ENCODE measurements around the gene CAMKK1.

CAMKK1 gene

GRCh38 chr17:3896108-3896967, 3.5 kb upstream of the CAMKK1 start:
- no peak for DNase-seq (ENCODE audit: low read depth in 2 of 2)

DNA sequence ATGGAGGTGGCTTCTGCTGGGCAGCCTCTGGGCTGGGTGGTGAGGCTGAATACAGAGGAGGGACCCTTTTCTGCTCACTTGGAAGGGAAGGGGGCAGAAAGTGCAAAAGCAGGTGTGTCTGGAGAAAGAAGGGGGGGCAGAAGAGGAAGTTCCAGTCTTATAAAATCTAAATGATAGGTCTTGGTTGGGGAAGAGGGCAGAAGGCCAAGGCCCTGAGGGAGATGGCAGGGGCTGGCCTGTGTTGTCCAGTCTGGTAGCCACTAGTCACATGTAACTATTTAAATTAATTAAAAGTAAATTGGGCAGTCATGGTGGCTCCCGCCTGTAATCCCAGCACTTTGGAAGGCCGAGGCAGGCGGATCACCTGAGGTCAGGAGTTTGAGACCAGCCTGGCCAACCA, 2.5 kb upstream of the CAMKK1 start:
- no peak for DNase-seq (ENCODE audit: low read depth in 2 of 2)

GRCh38 chr17:3894911-3895343, 2.1 kb upstream of the CAMKK1 start:
- no peak for DNase-seq (ENCODE audit: low read depth in 2 of 2)

DNA sequence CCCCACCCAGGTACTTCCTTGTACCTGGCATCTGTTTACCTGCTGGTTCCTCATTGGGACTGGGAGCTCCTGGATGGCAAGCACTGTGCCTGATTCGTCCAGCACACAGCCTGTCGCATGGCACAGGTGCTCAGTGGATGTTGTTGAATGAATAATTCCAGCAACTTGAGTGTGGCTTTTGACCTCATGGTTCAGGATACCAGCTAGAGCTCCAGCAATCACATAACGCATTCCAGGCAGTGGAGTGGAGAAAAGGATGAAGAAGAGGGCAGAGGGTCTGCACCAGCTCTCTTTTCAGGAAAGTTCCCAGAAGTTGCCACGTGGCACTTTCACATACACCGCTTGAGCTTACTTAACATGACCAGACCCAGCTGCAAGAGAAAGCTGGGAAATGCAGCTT, 1.3 kb upstream of the CAMKK1 start:
- no peak for DNase-seq (ENCODE audit: low read depth in 2 of 2)

- no peak for DNase-seq (ENCODE audit: low read depth in 2 of 2)
Observed at GRCh38 chr17:3893720-3894116, 865 bp upstream of the CAMKK1 start.

- DNase-seq (ENCODE audit: low read depth in 2 of 2), result peak; percentile 31 to 47
Observed at GRCh38 chr17:3892095-3892998, 506 bp downstream of the CAMKK1 start.

DNA sequence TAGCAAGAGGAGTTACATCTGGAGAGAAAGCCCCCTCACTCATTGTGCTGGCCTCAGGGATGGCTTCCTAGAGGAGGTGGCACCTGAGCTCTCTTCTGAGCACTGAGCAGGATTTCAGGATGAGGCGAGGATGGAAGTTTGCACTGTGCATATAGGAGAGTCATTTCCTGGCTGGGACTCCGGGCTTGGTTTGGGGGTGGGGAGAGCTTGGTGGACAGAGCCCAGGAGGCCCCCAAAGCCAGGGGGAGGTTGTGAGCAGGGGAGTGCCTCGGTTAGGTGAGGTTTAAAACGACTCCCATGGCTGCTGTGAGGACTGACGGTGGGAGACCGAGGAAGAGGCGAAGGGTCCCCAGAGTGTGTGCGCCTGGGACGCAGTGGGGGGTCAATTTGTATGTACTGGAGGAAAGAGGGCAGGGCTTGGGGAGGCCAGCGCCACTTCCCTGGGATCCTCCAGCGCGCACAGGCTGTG, 1.2 kb downstream of the CAMKK1 start:
- DNase-seq (ENCODE audit: low read depth in 2 of 2), result no peak

- no peak for DNase-seq (ENCODE audit: low read depth in 2 of 2)
Observed at GRCh38 chr17:3890878-3891219, 2.0 kb downstream of the CAMKK1 start.

GRCh38 chr17:3890082-3890877, 2.6 kb downstream of the CAMKK1 start:
- DNase-seq (ENCODE audit: low read depth in 2 of 2), result no peak

GRCh38 chr17:3889325-3890012, 3.4 kb downstream of the CAMKK1 start:
- no peak for DNase-seq (ENCODE audit: low read depth in 2 of 2)

DNA sequence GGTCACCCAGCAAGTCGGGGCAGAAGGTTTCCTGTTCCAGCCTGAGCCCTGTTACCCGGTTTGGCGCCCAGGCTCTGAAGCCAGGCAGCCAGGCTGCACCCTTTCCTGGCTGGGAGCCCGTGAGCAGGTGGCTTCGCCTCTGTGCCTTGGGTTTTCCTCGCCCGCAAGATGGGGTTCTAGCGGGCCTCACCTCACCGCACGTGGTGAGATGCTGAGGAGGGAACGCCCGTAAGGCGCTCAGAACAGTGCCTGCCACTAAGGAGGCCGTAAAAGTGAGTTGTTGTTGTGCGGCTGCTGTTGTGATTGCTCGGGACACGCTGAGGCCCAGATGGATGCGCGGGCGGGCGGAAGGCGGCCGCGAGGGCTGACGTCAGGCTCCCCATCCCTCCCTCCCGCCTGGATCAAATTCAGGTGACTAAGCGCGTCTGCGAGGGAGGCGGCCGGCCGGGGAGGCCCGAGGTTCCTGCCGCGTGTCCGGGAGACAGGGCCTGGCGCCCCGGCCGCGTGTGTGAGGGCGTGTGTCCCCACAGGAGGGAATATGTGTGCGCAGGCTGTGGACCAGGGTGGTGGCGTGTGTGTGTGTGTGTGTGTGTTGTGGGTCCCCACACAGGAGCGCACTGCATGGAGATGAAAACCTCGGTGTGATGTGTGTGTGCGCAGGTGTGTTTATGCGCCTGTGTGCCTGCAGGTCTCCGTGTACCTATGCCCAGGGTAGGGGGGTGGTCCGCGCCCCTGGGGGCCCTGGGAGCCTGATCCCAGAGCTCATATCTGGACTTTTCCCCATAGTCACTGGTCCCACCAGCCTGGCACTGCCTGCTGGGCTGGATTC, 4.3 kb downstream of the CAMKK1 start:
- no peak for DNase-seq (ENCODE audit: low read depth in 2 of 2)

DNA sequence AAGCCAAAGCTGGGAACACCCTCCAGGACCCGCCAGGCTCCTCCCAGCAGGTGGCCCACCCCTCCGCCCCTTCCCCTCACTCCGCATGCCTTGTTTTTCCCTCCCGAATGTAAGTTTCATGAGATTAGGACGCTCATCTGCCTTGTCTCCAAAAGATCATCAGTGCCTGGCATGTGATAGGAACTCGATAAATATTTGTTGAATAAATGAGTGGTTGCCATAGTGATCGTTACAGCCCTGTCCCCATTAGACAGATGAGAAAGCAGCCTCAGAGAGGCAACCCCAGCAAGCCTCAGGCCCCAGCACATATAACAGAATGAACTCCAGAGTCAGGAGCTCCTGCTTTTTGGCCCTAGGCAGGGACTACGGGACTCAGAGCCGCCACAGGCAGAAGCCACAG, 5.0 kb downstream of the CAMKK1 start:
- DNase-seq (ENCODE audit: low read depth in 2 of 2), result no peak

DNA sequence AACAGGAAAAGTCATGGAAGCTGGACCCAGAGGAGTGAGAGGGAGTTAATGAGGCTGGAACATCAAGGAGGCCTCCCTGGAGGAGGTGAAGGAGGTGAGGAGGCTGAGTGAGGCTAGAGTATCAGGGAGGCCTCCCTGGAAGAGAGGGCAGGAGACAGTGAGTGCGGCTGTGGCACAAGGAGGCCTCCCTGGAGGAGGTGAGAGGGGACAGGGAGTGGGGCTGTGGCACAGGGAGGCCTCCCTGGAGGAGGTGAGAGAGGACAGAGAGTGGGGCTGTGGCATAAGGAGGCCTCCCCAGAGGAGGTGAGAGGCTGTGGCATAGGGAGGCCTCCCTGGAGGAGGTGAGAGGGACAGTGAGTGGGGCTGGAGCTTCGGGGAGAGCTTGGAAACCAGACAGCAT, 5.5 kb downstream of the CAMKK1 start:
- DNase-seq (ENCODE audit: low read depth in 2 of 2), result no peak

DNA sequence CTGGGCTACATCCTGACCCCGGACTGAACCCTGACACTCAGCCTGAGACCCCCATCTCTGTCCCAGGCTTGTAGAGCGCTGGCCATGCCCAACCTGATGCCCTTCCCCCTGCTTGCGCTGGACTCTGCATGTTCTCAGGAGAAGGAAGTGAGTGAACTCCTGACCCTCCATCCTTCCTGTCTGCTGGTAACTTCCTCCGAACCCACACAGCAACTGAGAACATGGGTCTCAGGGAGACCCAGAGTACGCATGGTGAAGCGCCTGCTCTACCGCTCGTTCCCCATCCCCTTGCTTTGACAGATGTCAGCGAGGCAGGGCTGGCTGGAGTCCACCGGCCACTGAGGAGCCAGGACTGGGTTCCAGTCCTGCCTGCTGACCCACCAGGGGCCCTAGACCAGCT, 6.1 kb downstream of the CAMKK1 start:
- no peak for DNase-seq (ENCODE audit: low read depth in 2 of 2)

- DNase-seq (ENCODE audit: low read depth in 2 of 2), result no peak
Observed at GRCh38 chr17:3885970-3886369, 6.9 kb downstream of the CAMKK1 start.

- DNase-seq (ENCODE audit: low read depth in 2 of 2), result no peak
Observed at GRCh38 chr17:3885271-3885670, 7.6 kb downstream of the CAMKK1 start.

GRCh38 chr17:3884188-3884587, 8.7 kb downstream of the CAMKK1 start:
- no peak for DNase-seq (ENCODE audit: low read depth in 2 of 2)

DNA sequence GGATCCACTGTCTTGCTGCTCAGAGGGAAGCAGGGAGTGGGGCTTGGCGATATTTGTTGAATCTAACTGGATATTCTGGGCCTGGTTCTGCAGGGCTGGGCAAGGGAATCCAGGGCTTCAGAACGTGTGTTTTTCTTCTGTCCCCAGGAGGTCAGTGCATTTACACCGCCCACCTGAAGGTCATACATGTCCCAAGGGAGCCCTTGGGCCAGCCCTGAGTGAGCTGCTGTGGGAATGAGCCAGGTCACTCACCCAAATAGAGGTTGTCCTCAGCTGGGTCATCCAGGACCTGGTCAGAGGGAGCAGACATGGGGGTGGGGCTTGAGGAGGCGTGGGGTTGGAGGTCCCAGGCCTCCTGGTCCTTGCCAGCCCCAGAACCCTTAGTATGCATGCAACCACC, 10.6 kb downstream of the CAMKK1 start:
- no peak for DNase-seq (ENCODE audit: low read depth in 2 of 2)

DNA sequence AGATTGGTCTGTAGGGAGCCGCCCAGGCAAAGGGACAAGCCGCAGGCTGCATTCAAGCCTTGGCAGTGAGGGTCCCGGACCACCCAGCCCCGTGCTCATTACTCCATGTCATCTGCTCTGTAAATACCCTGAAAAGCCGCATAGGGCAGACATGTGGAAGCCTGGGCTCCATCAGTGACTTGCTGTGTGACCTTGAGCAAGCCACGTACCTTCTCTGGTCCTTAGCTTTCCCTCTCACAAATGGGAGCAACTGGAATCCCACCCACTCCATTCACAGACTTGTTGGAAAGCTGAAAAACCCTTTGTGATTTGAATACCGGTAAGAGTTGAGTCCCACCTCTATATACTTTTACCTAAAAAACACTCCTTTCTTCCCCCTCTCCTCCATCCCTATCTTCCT, 11.9 kb downstream of the CAMKK1 start:
- DNase-seq (ENCODE audit: low read depth in 2 of 2), result no peak

- no peak for DNase-seq (ENCODE audit: low read depth in 2 of 2)
Observed at GRCh38 chr17:3879591-3880417, 13.0 kb downstream of the CAMKK1 start.
